MM.1S (cell line): ENCODE measurements around the gene ADAMTS3.

Experiments
- EZH2 ChIP-seq: fragments of 300-600 bp; sonication (generic); optimal IDR thresholded peaks from 2 replicates; pipeline ENCODE3; 2017; ENCODE audit warnings: low read depth, mild to moderate bottlenecking, antibody characterized with exemption, low read length, mixed read lengths
- EZH2phosphoT487 ChIP-seq: fragments of 300-600 bp; sonication (generic); IDR thresholded peaks from 2 replicates; pipeline ENCODE4 v1.6.1; 2018; ENCODE audit warnings: antibody characterized with exemption, low read length
- TF ChIP-seq, protein P1 (sequence below): fragments of 300-600 bp; sonication (generic); IDR thresholded peaks from 2 replicates; pipeline ENCODE4 v1.5.1; 2016; ENCODE audit warnings: antibody characterized with exemption, low read length, mixed read lengths

- TF ChIP-seq, protein P1, sequence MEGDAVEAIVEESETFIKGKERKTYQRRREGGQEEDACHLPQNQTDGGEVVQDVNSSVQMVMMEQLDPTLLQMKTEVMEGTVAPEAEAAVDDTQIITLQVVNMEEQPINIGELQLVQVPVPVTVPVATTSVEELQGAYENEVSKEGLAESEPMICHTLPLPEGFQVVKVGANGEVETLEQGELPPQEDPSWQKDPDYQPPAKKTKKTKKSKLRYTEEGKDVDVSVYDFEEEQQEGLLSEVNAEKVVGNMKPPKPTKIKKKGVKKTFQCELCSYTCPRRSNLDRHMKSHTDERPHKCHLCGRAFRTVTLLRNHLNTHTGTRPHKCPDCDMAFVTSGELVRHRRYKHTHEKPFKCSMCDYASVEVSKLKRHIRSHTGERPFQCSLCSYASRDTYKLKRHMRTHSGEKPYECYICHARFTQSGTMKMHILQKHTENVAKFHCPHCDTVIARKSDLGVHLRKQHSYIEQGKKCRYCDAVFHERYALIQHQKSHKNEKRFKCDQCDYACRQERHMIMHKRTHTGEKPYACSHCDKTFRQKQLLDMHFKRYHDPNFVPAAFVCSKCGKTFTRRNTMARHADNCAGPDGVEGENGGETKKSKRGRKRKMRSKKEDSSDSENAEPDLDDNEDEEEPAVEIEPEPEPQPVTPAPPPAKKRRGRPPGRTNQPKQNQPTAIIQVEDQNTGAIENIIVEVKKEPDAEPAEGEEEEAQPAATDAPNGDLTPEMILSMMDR = no peak
- no peak for TF ChIP-seq EZH2
- no peak for TF ChIP-seq EZH2phosphoT487
Observed at GRCh38 chr4:72255269-72255668, 313.8 kb downstream of the ADAMTS3 start.
